Common myeloid progenitor, CD34-positive (primary cell): ENCODE results near the gene ZNF552.
"Not testable (repeated sequence)": the region's sequence is repeated elsewhere in the genome, so short reads cannot be mapped to it uniquely, and the experiment has no call there.

Source experiments
- CTCF ChIA-PET: fragments of 350-600 bp; sonication (Branson Sonifier 250); formaldehyde crosslinking; loops from one replicate; lab custom pipeline; 2021; ENCODE audit warnings: antibody characterized with exemption; lab: Charles Lee
- POLR2A ChIA-PET: fragments of 350-600 bp; sonication (Branson Sonifier 250); formaldehyde crosslinking; loops from one replicate; lab custom pipeline; 2021; ENCODE audit warnings: antibody characterized with exemption; lab: Charles Lee
- DNase-seq, 3 donors: peaks; one replicate each; pipeline versions ENCODE4 v3.0.0 to v3.0.0-alpha.2; 2013
- H3K27ac ChIP-seq, 2 experiments: 1 replicate in 1 of 2; 2 replicates in 1 of 2; pipeline ENCODE4 v1.7.0; 2013; ENCODE audit warnings: inconsistent platforms in 2 of 2, low read length in 2 of 2, mild to moderate bottlenecking in 2 of 2, low read depth in 1 of 2, moderate library complexity in 1 of 2; ENCODE audit not compliant: severe bottlenecking in 2 of 2, insufficient read depth in 1 of 2, poor library complexity in 1 of 2
- H3K27me3 ChIP-seq, 5 experiments: replicated peaks in 2 of 5; 1 replicate in 3 of 5; 2 replicates in 2 of 5; pipeline versions ENCODE4 v1.6.1 to v1.7.0; 2013; ENCODE audit warnings: low read length in 4 of 5, mild to moderate bottlenecking in 2 of 5, moderate library complexity in 2 of 5, inconsistent platforms in 1 of 5; ENCODE audit not compliant: insufficient read depth in 5 of 5, control insufficient read depth in 4 of 5
- H3K36me3 ChIP-seq, 4 experiments: 1 replicate in 2 of 4; 2 replicates in 2 of 4; pipeline versions ENCODE4 v1.6.1 to v1.7.0; 2013; ENCODE audit warnings: low read length in 3 of 4, control low read depth in 1 of 4, mild to moderate bottlenecking in 1 of 4; ENCODE audit not compliant: control insufficient read depth in 4 of 4, insufficient read depth in 4 of 4
- H3K4me1 ChIP-seq, 4 experiments: 1 replicate in 3 of 4; 2 replicates in 1 of 4; pipeline versions ENCODE4 v1.6.1 to v1.7.1; 2013; ENCODE audit warnings: low read length in 3 of 4, mild to moderate bottlenecking in 3 of 4, control low read depth in 1 of 4, inconsistent platforms in 1 of 4, moderate library complexity in 1 of 4; ENCODE audit not compliant: control insufficient read depth in 4 of 4, insufficient read depth in 4 of 4; ENCODE audit errors: control extremely low read depth in 1 of 4
- H3K4me3 ChIP-seq, 7 experiments: 1 replicate in 4 of 7; 2 replicates in 3 of 7; pipeline versions ENCODE4 v1.5.1 to v1.7.0; 2013; ENCODE audit warnings: mild to moderate bottlenecking in 7 of 7, low read length in 6 of 7, moderate library complexity in 6 of 7, inconsistent platforms in 2 of 7, low read depth in 2 of 7, control low read depth in 1 of 7; ENCODE audit not compliant: insufficient read depth in 4 of 7, control insufficient read depth in 1 of 7; ENCODE audit errors: extremely low read depth in 1 of 7
- H3K9me3 ChIP-seq, 5 experiments: 1 replicate in 4 of 5; 2 replicates in 1 of 5; pipeline versions ENCODE4 v1.6.1 to v1.7.1; 2013; ENCODE audit warnings: low read length in 4 of 5, mild to moderate bottlenecking in 2 of 5, inconsistent platforms in 1 of 5, low read depth in 1 of 5, moderate library complexity in 1 of 5; ENCODE audit not compliant: control insufficient read depth in 4 of 5, insufficient read depth in 2 of 5; ENCODE audit errors: control extremely low read depth in 1 of 5
- WGBS: methylation state at CpG from one replicate; pipeline ENCODE4 v1.1.5; 2013; ENCODE audit not compliant: insufficient coverage; 5-methylcytosine and 5-hydroxymethylcytosine counted together

Gene ZNF552

GRCh38 chr19:57849162-57849665 lies 34.5 kb upstream of the ZNF552 start:
- peaks cover 0 to 28% (median 0%) of the 10 kb centered on the region in 4 experiments for H3K36me3 ChIP-seq
- DNase-seq, CTCF ChIA-PET, H3K9me3 ChIP-seq, POLR2A ChIA-PET, H3K27me3 ChIP-seq: not testable (repeated sequence)
- H3K4me3 ChIP-seq, result peak overlapping the region; percentile 54 to 94 (median 87)
- peaks cover 0 to 18% (median 8%) of the 10 kb centered on the region in 4 experiments for H3K4me1 ChIP-seq
- WGBS, result no CpG with 5 or more reads among the region's 2 CpGs
- peak overlapping the region in 1 of 2 experiments; percentile 83 for H3K27ac ChIP-seq

GRCh38 chr19:57847164-57847563 lies 32.5 kb upstream of the ZNF552 start:
- no CpG with 5 or more reads among the region's 3 CpGs for WGBS
- H3K4me3 ChIP-seq, H3K9me3 ChIP-seq, DNase-seq, H3K27me3 ChIP-seq, H3K27ac ChIP-seq, CTCF ChIA-PET: not testable (repeated sequence)
- H3K36me3 ChIP-seq, result peaks cover 0 to 33% (median 1%) of the 10 kb centered on the region in 4 experiments
- H3K4me1 ChIP-seq, result peaks cover 0 to 18% (median 8%) of the 10 kb centered on the region in 4 experiments
- POLR2A ChIA-PET, result interaction anchor here (0.6 kb wide), 1 partner anchor 670 kb away, joined by 3 read pairs; no protein-coding TSS in a partner anchor

DNA sequence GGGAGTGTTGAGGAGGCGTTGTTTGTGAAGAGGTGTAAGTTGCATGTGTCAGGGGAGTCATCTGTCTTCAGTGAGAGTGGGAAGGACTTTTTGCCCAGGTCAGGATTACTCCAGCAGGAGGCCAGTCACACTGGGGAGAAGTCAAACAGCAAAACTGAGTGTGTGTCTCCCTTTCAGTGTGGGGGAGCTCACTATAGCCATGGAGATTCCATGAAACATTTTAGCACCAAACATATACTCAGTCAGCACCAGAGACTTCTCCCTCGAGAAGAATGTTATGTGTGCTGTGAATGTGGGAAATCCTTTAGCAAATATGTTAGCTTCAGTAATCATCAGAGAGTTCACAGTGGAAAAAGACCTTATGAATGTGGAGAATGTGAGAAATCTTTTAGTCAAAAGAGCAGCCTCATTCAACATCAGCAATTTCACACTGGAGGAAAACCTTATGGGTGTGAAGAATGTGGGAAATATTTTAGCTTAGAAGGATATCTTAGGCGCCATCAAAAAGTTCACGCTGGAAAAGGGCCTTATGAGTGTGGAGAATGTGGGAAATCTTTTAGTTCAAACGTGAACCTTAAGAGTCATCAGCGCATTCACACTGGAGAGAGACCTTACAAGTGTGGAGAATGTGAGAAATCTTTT lies 26.5 kb upstream of the ZNF552 start:
- no peak overlapping the region for H3K4me3 ChIP-seq
- DNase-seq, result no peak
- POLR2A ChIA-PET, result no interaction called here
- CTCF ChIA-PET, result no interaction called here
- no peaks in the 10 kb centered on the region for H3K9me3 ChIP-seq
- 88% methylated on average over 4 of the region's 6 CpGs for WGBS
- H3K27ac ChIP-seq, result no peak overlapping the region
- H3K27me3 ChIP-seq, result no peaks in the 10 kb centered on the region
- H3K4me1 ChIP-seq, result no peaks in the 10 kb centered on the region
- H3K36me3 ChIP-seq, result peaks cover 2 to 36% (median 12%) of the 10 kb centered on the region in 4 experiments

GRCh38 chr19:57838622-57839191 lies 24.0 kb upstream of the ZNF552 start:
- H3K27me3 ChIP-seq, DNase-seq, CTCF ChIA-PET, H3K27ac ChIP-seq, H3K4me1 ChIP-seq, H3K4me3 ChIP-seq, POLR2A ChIA-PET, H3K9me3 ChIP-seq: not testable (repeated sequence)
- WGBS, result 94% methylated on average over 2 of the region's 5 CpGs
- peaks cover 2 to 23% (median 12%) of the 10 kb centered on the region in 4 experiments for H3K36me3 ChIP-seq

DNA sequence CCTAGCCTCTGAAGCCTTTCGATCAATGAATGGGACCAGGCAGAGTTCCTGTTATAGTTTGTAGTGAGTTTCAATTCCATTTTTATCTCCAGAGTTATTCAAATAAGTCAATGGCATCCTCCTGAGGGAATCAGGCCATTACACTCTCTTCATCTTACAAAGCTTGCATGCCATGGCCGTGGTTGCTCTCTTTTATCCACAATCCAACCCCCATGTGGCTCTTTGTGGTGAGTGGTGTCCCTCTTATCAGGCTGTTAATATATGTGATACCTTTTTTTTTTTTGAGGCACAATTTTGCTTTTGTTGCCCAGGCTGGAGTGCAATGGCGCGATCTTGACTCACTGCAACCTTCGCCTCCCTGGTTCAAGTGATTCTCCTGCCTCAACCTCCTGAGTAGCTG lies 22.3 kb upstream of the ZNF552 start:
- H3K36me3 ChIP-seq, result peaks cover 2 to 21% (median 8%) of the 10 kb centered on the region in 4 experiments
- H3K4me3 ChIP-seq, H3K27ac ChIP-seq, H3K4me1 ChIP-seq, POLR2A ChIA-PET, DNase-seq, H3K27me3 ChIP-seq, H3K9me3 ChIP-seq, CTCF ChIA-PET: not testable (repeated sequence)
- no CpG with 5 or more reads among the region's 5 CpGs for WGBS

GRCh38 chr19:57830071-57830602 lies 15.4 kb upstream of the ZNF552 start, which contains the start of gene ZNF587B:
TSS of gene ZNF587B (plus strand) at chr19:57830299. CDS start at chr19:57830529, 230 bp downstream.
- no peak within 1 kb of the TSS for H3K27ac ChIP-seq

More at GRCh38 chr19:57830071-57830602, 15.4 kb upstream of the ZNF552 start, which contains the start of gene ZNF587B:
- peaks cover 0 to 26% (median 9%) of the 10 kb centered on the region in 4 experiments for H3K36me3 ChIP-seq
- peak in 1 of 3 donors; percentile 22 for DNase-seq
- ChIA-PET CTCF (interaction anchor here (1.3 kb wide), 1 partner anchor 8 kb away, joined by 4 read pairs; no protein-coding TSS in a partner anchor), POLR2A (interaction anchor here (0.9 kb wide), 1 partner anchor 11 kb away, joined by 3 read pairs; no protein-coding TSS in a partner anchor)
- peak within 1 kb of the TSS in 1 of 7 experiments; percentile 29 for H3K4me3 ChIP-seq
- no peaks in the 10 kb centered on the region for H3K4me1 ChIP-seq
- WGBS, result 84% methylated on average over 22 of the region's 22 CpGs
- no peaks in the 10 kb centered on the region for H3K9me3 ChIP-seq
- H3K27me3 ChIP-seq, result no peaks in the 10 kb centered on the region
